Heart left ventricle (tissue), 16 donors: ENCODE data around the gene PILRB. TPM values are rescaled to one million over a fixed set of nuclear protein-coding genes. Genes with fewer than 3 reads are reported as not detected.

Experiments used
- ATAC-seq, 4 donors: fragments of 200-7000 bp; cut with Tn5 transposase; one replicate each; pipeline ENCODE4 v1.9.1; 2020 to 2022; ENCODE audit warnings: moderate library complexity in 4 of 4, mild to moderate bottlenecking in 3 of 4, moderate number of reproducible peaks in 1 of 4
- DNase-seq, 5 donors: peaks; one replicate each; pipeline ENCODE4 v3.0.0-alpha.2; 2020
- H3K27ac ChIP-seq, 12 donors: fragments of 200-600 bp; sonication (generic) in 4 of 12; one replicate each; pipeline versions ENCODE4 v1.5.0 to v1.8.0; 2016 to 2022; ENCODE audit warnings: mild to moderate bottlenecking in 2 of 12
- H3K27me3 ChIP-seq, 9 donors: fragments of 200-600 bp; sonication (generic) in 2 of 9; one replicate each; pipeline versions ENCODE4 v1.5.1 to v1.8.0; 2016 to 2022; ENCODE audit warnings: mild to moderate bottlenecking in 3 of 9
- H3K36me3 ChIP-seq, 9 donors: fragments of 200-600 bp; sonication (generic) in 2 of 9; one replicate each; pipeline versions ENCODE4 v1.5.0 to v1.8.0; 2018 to 2022; ENCODE audit warnings: mild to moderate bottlenecking in 2 of 9
- H3K4me1 ChIP-seq, 12 donors: fragments of 200-600 bp; sonication (generic) in 4 of 12; one replicate each; pipeline versions ENCODE4 v1.5.0 to v1.8.0; 2016 to 2022; ENCODE audit warnings: mild to moderate bottlenecking in 3 of 12
- H3K4me3 ChIP-seq, 12 donors: fragments of 200-600 bp; sonication (generic) in 4 of 12; one replicate each; pipeline versions ENCODE4 v1.5.0 to v1.8.0; 2017 to 2022; ENCODE audit warnings: mild to moderate bottlenecking in 9 of 12, moderate library complexity in 4 of 12
- H3K9me3 ChIP-seq, 12 donors: fragments of 200-600 bp; sonication (generic) in 4 of 12; one replicate each; pipeline versions ENCODE4 v1.5.0 to v1.8.0; 2016 to 2022; ENCODE audit warnings: mild to moderate bottlenecking in 1 of 12
- CTCF ChIP-seq, 12 donors: fragments of 200-600 bp; sonication (generic) in 4 of 12; IDR thresholded peaks; one replicate each; pipeline versions ENCODE4 v1.5.0 to v1.8.0; 2018 to 2022; ENCODE audit warnings: antibody characterized with exemption in 12 of 12, mild to moderate bottlenecking in 5 of 12
- POLR2A ChIP-seq, 2 donors: fragments of 450-650 bp; IDR thresholded peaks; one replicate each; pipeline ENCODE4 v1.6.1; 2017; ENCODE audit warnings: antibody characterized with exemption in 2 of 2, mild to moderate bottlenecking in 2 of 2, moderate library complexity in 2 of 2
- WGBS, 4 donors: extraction: QIAGEN DNeasy Blood & Tissue Kit in 2 of 4; methylation state at CpG; one replicate each; pipeline versions ENCODE4 v1.1.5 to v1.1.7; 2013 to 2018; 5-methylcytosine and 5-hydroxymethylcytosine counted together
- intact Hi-C, 10 donors: fragments of 100-400 bp; cut with DNase I; formaldehyde crosslinking; loops; one replicate each; pipeline versions ENCODE4 v1.11.1 to v1.14.2; 2022
- polyA plus RNA-seq, 2 donors: library from polyadenylated mRNA; stranded (reverse); fragments of 200-250 nt; gene quantifications; one replicate each; pipeline ENCODE4 v1.2.3, GENCODE V29; 2013
- total RNA-seq, 9 donors: library from RNA; depleted of rRNA in 2 of 9; stranded (reverse); fragments of >200 nt in 2 of 9; fragmentation: NEBNext Ultra II Directional in 3 of 9; extraction: Animal tissue kit (Norgen Biotek cat#: 25700) in 3 of 9; gene quantifications; one replicate each; pipeline versions ENCODE4 v1.1.0 to v1.2.4, GENCODE V29; 2016 to 2023
- donor health status: ischemic (EF 13 %, LVEDD 7.1; RV severe dilation, severe dysfunction).
- donor health status: healthy with polysubstance abuse.
- donor health status: DM: no; HTN: yes; CAD: no.
- donor health status: DM: no; HTN: no; CAD: no.
- donor health status: ischemic (EF 25% LVEDD 6.9; RV normal size, moderate dysfunction).
- donor health status: ischemic (EF 25% LVEDD 5.7; RV mildly dilated, moderate dysfunction).
- donor health status: healthy.
- donor health status: DM: yes; HTN: yes; CAD: no.
- donor health status: ischemic (EF 35%, LVEDD 5.7; RV mildly dilated, moderate dysfunction).
- donor health status: nonischemic (EF 11% LVEDD 7.7; RV severe dilation, severe dysfunction).
- donor health status: DM: yes; HTN: yes; CAD: no.
- donor health status: PGD.
- donor health status: ischemic (EF 29% LVEDD 5.4; RV normal size, mild dysfunction).
- donor health status: nonischemic (EF 23%, LVEDD 6.1; RV moderate dilation, normal function).

The PILRB gene
- total and polyA plus RNA-seq, 11 donors = 6.2 to 24.2 (median 10.0) TPM

- H3K27ac ChIP-seq = no peak overlapping the region
- WGBS, 4 donors = 73 to 76% (median 75%) methylated on average over 5 of the region's 5 CpGs
- no peaks in the 10 kb centered on the region for H3K9me3 ChIP-seq
- H3K4me3 ChIP-seq = no peak overlapping the region
- TF ChIP-seq CTCF (IDR thresholded peaks at IDR 0.05) (no peak), POLR2A (IDR thresholded peaks at IDR 0.05) (no peak)
- no peak for ATAC-seq
- peaks cover 0 to 25% (median 0%) of the 10 kb centered on the region in 12 donors for H3K4me1 ChIP-seq
- DNase-seq = no peak
- no peaks in the 10 kb centered on the region for H3K27me3 ChIP-seq
- intact Hi-C loops = no loop called here
- peaks cover 0 to 19% (median 0%) of the 10 kb centered on the region in 9 donors for H3K36me3 ChIP-seq
Observed at GRCh38 chr7:100401811-100402210, 43.9 kb downstream of the PILRB start.

GRCh38 chr7:100402241-100402640 is 44.3 kb downstream of the PILRB start:
- no peak for ATAC-seq
- Histone ChIP-seq H3K4me3 (no peak overlapping the region), H3K27me3 (no peaks in the 10 kb centered on the region), H3K9me3 (no peaks in the 10 kb centered on the region), H3K27ac (no peak overlapping the region), H3K36me3 (peaks cover 0 to 19% (median 0%) of the 10 kb centered on the region in 9 donors), H3K4me1 (peaks cover 0 to 21% (median 0%) of the 10 kb centered on the region in 12 donors)
- WGBS, 4 donors = 97 to 100% (median 98%) methylated on average over 2 of the region's 2 CpGs
- no peak for DNase-seq
- no peak for TF ChIP-seq POLR2A (IDR thresholded peaks at IDR 0.05)
- intact Hi-C loops = no loop called here

- Histone ChIP-seq H3K9me3 (no peaks in the 10 kb centered on the region), H3K4me1 (peaks cover 0 to 6% (median 0%) of the 10 kb centered on the region in 12 donors), H3K27ac (no peak overlapping the region), H3K27me3 (no peaks in the 10 kb centered on the region), H3K36me3 (peaks cover 0 to 13% (median 0%) of the 10 kb centered on the region in 9 donors), H3K4me3 (no peak overlapping the region)
- no peak for ATAC-seq
- TF ChIP-seq POLR2A (IDR thresholded peaks at IDR 0.05) (no peak), CTCF (IDR thresholded peaks at IDR 0.05) (no peak)
- intact Hi-C loops = no loop called here
- WGBS, 4 donors = 64 to 70% (median 69%) methylated on average over 6 of the region's 6 CpGs
- no peak for DNase-seq
Observed at GRCh38 chr7:100406767-100407166, 48.9 kb downstream of the PILRB start.

GRCh38 chr7:100407285-100408180 is 49.6 kb downstream of the PILRB start:
- peak in 3 of 4 donors; percentile 71 to 81 (median 75) for ATAC-seq
- TF ChIP-seq CTCF (IDR thresholded peaks at IDR 0.05) (peak; percentile 37 to 70 (median 54)), POLR2A (IDR thresholded peaks at IDR 0.05) (no peak)
- intact Hi-C loops = no loop called here
- H3K36me3 ChIP-seq = peaks cover 0 to 9% (median 0%) of the 10 kb centered on the region in 9 donors
- DNase-seq = no peak
- no peak overlapping the region for H3K27ac ChIP-seq
- 55 to 57% (median 57%) methylated on average over 12 of the region's 12 CpGs for WGBS, 4 donors
- no peak overlapping the region for H3K4me3 ChIP-seq
- no peaks in the 10 kb centered on the region for H3K9me3 ChIP-seq
- H3K27me3 ChIP-seq = no peaks in the 10 kb centered on the region
- peaks cover 0 to 6% (median 0%) of the 10 kb centered on the region in 12 donors for H3K4me1 ChIP-seq
